T47D (cell line): ENCODE data around the gene MN1.

Experiments used
- DNase-seq, 2 experiments: peaks; one replicate each; pipeline versions ENCODE4 v3.0.0 to v3.0.0-alpha.2; 2011 to 2012; ENCODE audit warnings: low read depth in 1 of 2, low spot score in 1 of 2
- JUND ChIP-seq: IDR thresholded peaks from 2 replicates; pipeline ENCODE4 v1.6.1; 2012; ENCODE audit warnings: low read depth
- in situ Hi-C: cut with HindIII; loops from 2 replicates; pipeline ENCODE4 v1.10.0; 2016; ENCODE audit warnings: low sequenced_read_pairs, low pct_unique_long_range_greater_than_20kb

MN1 gene

DNA sequence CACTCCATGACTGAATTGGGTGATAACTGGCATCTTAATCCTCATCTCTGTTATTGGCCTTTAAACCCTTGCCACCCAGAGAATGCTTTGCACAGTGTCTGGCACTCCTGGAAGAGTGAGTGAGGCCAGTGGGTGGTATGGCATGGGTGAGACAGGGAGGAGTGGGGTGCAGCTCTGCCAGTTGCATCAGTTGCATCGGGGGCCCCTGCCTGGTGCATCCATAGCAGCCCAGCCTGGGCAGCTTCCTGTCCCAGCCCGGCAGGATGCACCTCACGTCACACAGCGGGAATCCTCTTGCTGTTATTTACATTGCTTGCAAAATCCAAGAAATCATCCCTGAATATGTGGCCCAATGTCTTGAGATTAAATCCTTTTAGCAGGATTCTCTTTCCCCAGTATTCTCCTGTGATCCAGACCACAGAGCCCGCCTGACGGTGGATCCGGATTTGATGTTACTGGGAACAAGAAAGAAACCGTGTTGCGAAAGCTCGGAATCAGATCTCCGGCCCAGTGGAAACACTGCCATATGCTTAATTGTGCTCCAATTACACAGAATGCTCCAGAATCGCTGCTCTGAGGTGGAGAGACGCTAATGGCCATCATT lies 37.6 kb upstream of the MN1 start:
- no peak for DNase-seq
- in situ Hi-C loops: no loop called here
- TF ChIP-seq JUND: no peak

DNA sequence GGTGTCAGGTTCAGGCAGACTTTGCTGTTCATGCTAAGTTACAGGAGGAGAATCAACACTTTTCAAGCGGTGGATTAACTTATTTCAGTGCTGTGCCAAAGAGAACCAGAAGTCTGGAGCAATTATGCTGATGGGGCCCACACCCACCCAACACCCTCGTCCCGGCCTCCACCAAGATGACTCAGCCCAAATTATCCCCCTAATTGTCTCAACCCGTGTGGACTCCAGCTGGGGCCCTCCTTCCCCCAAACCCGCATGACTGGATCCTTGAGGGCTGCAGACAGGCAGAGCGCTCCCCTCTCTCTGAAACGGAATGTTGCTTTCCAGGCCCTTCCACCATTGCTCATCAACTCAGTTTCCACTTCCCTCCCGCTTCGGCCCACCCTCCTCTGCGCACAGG lies 34.6 kb upstream of the MN1 start:
- DNase-seq: no peak
- in situ Hi-C loops: no loop called here
- no peak for TF ChIP-seq JUND

DNA sequence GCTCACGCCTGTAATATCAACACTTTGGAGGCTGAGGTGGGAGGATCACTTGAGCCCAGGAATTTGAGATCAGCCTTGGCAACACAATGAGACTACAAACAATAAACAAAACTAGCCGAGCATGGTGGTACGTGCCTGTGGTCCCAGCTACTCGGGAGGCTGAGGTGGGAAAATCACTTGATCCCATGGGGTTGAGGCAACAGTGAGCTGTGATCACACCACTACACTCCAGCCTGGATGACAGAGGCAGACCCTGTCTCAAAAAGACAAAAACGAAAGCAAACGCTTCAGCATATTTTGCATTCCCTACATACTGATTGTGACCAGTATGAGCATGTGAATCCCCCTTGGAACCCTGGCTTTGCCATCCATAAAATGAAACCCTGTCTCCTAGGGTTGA lies 33.9 kb upstream of the MN1 start:
- in situ Hi-C loops: no loop called here
- TF ChIP-seq JUND: no peak
- DNase-seq: no peak

DNA sequence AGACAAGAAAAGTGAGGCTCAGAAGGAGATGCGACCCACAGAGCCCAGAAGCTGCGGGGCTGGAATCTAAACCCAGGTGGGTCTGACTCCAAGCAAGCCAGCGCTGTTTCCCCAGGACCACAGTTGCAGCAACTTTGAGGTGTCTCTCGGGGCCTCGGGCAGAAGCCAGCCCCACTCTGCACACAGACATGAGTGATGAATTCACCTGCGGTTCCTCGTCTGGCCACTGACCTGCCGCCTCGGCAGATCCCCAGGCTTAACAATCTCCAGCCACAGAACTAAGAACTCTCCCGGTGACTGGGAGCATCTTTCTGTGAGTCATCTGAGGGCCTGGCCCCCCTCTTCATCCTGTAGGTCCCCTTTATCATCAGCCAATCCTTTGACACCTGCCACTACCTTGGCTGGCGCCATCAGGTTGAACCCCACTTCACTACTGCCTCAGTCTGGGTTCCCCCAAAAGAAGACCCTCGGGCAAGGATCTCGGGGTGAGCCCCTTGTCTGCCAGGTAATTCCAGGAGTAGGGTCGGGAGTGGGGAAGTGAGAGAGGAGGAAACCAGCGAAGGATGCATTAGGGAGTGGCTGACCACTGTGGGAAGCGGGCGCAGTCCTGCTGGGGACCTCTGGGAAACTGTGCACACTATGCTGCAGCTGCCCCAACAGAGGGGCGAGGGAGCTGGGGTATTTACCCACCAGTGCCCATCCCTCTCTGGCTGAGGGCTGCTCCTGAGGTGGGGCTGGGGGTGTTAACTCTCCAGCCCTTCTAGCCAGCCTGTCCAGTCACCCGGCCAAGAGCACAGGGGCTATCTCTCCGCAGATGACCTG lies 33.0 kb upstream of the MN1 start:
- no peak for DNase-seq
- no peak for TF ChIP-seq JUND
- in situ Hi-C loops: no loop called here

DNA sequence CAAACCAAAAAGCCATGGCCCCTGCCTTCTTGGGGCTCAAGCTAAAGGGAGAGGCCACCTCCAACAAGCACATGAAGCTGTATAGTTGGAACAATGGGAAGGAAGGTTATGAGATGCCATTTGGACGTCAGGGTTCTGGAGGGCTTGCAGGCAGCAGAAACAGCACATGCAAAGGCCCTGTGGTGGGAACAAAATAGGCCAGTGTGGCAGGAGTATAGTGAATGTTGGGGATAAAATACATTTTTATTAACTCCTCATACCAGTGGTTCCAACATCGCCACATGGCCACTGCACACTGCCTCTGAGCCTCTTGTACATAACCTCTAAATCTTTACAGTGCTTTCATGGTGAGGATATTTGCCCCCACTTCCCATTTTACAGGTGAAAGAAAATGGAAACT lies 32.2 kb upstream of the MN1 start:
- in situ Hi-C loops: no loop called here
- no peak for DNase-seq
- no peak for TF ChIP-seq JUND

DNA sequence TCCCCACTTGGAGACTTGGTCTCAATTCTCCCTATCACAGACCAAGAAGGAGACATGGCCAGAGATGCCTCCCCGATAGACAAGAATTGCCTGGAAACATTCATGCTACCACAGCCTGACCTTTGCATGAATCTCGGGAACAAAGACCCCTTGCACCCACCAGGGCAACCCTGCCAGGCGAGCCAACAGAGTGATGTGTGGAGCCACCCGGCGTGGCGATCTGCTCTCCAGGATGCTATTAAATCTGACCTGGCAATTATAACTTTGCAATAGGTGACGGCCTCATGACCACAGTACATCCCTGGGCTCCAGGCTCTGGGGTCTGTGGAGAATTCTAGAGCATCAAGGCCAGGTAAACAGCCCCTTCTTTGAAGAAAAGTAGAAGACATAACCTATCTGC lies 31.1 kb upstream of the MN1 start:
- in situ Hi-C loops: no loop called here
- DNase-seq: no peak
- no peak for TF ChIP-seq JUND

DNA sequence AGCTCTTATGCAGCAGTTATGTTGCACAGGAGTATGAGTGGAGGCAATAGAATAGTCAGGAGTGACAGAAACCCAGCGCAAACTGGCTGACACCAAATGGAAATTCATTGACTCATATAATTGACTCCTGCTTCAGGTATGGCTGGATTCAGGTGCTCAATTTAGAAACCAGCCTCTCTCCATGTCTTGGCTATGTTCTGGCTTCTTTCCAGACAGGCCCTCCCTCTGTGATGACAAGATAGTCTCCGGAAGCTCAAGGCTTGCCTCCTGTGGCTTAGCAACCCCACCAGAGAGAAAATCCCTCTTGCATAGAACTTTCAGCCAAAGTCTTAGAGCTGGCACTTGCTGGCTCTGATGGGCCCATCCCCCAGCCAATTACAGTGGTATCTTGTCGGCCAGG lies 28.1 kb upstream of the MN1 start:
- in situ Hi-C loops: no loop called here
- no peak for TF ChIP-seq JUND
- DNase-seq: no peak

DNA sequence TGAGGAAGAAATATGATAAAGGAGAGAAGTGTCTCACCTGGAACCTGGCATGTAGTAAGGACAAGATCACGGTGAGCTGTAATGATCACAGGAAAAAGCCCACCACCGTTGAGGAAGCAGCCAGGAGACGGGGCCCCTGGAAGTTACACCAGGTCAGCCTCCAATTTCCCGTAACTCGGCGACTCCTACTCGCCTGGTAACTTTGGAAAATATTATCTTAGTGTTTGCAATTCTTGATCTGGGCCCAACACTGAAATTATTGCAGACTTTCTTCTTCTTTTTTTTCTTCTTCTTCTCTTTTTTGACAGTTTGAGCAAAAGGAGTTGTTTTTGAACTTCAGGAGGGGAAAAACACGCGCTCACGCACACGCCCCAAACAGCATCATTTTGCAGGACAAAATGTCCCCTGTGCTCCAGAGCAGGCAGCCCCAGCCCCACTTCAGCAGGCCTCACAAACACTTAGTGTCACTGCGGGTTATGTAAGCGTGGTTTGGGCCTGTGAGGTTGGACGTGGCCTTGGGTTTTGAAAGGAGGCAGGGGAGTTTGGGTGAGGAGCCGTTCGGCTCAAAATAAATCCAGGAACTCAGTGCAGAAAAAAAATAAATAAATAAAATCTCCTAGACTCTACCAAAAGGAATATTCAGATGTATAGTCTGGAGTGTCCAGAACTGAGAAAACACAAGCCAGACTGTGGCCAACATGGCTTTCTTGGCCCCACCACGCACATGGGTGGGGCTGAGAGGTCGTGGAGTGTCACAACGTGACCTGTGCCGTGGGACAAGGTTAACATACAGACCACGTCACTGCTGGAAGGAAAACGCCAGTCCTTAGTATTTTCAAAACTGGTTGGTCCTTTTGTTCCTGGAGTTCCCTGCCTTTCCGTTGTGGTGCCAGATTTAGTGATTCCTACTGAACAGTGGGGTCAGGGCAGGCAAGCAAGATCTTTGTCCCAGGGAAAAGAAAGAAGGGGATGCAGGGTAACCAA lies 26.3 kb upstream of the MN1 start:
- TF ChIP-seq JUND: no peak
- in situ Hi-C loops: no loop called here
- no peak for DNase-seq

DNA sequence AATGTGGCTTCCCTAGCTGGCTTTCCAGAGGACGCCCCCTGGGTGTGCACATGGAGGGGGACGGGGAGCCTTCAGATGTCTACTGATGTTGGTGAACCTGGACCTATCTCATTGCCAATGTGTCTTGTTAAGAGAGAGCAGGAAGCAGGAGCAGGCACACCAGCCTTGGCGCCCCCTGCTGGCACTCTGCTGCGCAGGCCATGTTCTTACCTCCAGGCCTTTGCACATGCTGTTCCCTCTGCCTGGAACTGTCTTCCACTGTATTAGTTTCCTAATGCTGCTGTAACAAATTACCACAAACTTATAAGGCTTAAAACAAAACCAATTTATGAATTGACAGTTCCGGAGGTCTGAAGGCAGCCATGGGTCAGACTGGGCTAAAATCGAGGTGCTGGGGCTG lies 23.6 kb upstream of the MN1 start:
- in situ Hi-C loops: no loop called here
- DNase-seq: peak in 1 of 2 experiments; percentile 22
- TF ChIP-seq JUND: no peak

DNA sequence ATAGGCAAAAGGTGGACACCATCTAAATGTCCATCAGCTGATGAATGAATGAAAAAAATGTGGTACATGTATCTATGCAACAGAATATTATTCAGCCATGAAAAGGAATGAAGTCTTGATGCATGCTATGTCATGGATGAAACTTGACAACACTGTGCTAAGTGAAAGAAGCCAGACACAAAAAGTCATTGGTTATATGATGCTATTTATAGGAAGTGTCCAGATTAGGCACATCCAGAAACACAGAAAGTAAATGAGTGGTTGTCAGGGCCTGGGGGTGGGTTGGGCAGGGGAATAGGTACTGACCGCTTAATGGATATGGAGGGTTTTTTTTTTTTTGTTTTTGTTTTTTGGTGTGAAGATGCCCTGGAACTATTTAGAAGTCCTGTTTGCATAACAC lies 21.7 kb upstream of the MN1 start:
- in situ Hi-C loops: no loop called here
- no peak for TF ChIP-seq JUND
- DNase-seq: no peak

DNA sequence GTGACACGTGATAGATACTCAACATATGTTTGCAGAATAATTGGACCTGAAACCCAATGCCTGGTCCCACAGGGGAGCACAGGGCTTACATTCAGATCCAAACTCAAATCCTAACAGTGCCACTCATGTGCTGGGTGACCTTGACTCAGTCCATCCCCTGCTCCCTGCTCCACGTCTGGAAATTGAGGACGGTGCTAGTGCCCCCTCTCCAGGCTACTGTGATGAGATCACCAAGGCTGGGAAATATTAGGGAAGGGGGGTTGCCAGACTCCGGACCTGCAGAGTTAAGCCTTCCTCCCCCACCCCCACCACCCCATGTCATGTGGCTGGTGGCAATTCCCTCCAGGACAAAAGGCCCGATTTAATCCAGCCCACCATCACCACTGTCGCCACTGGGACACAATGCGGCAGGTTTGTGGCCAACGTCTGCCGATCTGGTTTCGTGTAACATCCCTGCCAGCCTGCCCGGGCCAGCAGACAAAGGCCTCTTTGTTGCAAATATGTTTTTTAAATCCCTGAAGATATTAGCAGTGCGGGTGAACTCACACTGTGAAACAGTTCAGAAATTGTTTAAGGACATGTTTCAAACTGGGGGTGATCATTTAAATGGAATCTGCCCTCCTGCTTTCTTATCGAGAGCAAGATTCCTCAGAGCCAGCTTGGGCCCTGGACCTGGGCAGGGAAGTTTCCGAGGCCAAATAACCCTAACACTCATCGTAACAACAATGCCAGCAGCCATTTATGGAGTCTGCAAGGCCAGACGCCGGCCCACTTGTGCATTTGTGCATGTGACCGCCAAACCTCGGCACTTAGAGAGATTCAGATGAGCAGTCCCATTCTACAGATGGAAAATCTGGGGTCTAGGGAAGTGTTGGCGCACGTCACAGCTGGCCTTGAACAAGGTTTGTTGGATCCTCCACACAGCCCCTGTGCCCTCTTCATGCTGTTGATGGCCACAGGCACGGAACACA lies 19.6 kb upstream of the MN1 start:
- DNase-seq: no peak
- TF ChIP-seq JUND: no peak
- in situ Hi-C loops: no loop called here

DNA sequence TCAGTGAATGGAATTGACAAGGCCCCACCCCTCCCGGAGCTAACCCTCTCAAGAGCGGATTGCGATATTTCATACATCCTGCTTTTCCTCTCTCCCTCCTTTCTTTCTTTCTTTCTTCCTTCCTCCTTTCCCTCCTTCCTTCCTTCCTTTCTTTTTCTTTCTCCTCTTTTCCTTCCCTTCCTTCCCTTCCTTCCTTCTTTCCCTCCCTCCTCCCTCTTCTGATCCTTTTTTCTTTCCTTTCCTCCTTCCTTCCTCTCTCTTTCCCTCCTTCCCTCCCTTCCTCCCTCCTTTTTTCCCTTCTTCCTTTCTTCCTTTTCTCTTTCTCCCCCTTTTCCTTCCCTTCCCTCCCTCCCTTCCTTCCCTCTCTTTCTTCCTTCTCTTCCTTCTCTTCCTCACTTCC lies 15.0 kb upstream of the MN1 start:
- no peak for TF ChIP-seq JUND
- no peak for DNase-seq
- in situ Hi-C loops: no loop called here
